Measurements from ENCODE around the gene YDJC.
A peak's percentile ranks its signal among the peaks of the same experiment; 100 is the strongest.
"Not testable (repeated sequence)": the region's sequence is repeated elsewhere in the genome, so short reads cannot be mapped to it uniquely, and the experiment has no call there.

YDJC gene, protein sequence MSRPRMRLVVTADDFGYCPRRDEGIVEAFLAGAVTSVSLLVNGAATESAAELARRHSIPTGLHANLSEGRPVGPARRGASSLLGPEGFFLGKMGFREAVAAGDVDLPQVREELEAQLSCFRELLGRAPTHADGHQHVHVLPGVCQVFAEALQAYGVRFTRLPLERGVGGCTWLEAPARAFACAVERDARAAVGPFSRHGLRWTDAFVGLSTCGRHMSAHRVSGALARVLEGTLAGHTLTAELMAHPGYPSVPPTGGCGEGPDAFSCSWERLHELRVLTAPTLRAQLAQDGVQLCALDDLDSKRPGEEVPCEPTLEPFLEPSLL

DNA sequence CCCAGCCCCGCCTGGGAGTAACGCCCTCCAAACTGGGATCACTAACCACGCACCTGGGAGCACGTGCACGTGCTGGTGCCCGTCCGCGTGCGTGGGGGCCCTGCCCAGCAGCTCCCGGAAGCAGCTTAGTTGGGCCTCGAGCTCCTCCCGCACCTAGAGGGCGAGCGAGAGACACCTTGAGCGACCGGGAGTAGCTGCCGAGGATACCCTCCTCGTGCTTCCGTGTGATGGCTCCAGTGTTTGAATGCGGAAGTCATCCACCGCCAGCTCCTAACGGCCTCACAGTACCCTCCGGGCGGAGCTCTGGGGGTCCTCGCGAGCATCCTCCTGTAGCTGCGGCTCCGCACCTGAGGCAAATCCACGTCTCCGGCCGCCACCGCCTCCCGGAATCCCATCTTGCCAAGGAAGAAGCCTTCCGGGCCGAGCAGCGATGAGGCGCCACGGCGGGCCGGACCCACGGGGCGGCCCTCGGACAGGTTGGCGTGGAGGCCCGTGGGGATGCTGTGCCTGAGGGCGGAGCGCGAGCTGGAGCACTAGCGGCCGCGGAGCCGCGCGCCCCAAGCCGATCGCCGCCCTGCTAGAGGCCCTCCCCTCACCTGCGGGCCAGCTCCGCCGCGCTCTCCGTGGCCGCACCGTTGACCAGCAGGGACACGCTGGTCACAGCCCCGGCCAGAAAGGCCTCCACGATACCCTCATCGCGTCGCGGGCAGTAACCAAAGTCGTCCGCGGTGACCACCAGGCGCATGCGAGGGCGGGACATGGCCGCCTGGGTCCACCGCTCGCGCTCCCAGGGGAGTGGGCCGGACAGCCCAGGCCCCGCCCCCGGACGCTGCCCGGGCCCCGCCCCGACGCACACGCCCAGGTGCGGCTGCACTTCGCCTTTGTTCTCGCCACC is at the start of gene YDJC:
TSS of gene YDJC (minus strand) at position 768 of the 895 bp plus-strand sequence. CDS start at position 760, 8 bp downstream.
- DNase-seq: peak; percentile 95

DNA sequence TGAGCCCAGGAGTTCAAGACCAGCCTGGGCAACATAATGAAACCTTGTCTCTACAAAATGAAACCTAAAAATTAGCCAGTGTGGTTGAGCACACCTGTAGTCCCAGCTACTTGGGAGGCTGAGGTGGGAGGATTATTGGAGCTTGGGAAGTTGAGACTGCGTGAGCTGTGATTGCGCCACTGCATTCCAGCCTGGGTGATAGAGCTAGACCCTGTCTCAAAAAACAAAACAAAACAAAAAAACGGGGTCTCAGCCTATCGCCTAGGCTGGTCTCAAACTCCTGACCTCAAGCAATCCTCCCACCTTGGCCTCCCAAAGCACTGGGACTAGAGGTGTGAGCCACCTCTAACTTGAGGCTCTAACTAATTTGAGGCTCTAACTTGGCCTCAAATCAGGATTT is 49.6 kb upstream of the YDJC start:
- DNase-seq: no peak

DNA sequence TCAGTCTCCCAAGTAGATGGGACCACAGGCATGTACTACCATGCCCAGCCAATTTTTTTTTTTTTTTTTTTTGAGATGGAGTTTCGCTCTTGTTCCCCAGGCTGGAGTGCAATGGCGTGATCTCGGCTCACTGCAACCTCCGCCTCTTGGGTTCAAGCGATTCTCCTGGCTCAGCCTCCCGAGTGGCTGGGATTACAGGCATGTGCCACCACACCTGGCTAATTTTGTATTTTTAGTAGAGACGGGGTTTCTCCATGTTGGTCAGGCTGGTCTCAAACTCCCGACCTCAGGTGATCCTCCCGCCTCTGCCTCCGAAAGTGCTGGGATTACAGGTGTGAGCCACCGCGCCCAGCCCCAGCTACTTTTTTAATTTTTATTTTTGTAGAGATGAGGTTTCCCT is 49.0 kb upstream of the YDJC start:
- DNase-seq: not testable (repeated sequence)

DNA sequence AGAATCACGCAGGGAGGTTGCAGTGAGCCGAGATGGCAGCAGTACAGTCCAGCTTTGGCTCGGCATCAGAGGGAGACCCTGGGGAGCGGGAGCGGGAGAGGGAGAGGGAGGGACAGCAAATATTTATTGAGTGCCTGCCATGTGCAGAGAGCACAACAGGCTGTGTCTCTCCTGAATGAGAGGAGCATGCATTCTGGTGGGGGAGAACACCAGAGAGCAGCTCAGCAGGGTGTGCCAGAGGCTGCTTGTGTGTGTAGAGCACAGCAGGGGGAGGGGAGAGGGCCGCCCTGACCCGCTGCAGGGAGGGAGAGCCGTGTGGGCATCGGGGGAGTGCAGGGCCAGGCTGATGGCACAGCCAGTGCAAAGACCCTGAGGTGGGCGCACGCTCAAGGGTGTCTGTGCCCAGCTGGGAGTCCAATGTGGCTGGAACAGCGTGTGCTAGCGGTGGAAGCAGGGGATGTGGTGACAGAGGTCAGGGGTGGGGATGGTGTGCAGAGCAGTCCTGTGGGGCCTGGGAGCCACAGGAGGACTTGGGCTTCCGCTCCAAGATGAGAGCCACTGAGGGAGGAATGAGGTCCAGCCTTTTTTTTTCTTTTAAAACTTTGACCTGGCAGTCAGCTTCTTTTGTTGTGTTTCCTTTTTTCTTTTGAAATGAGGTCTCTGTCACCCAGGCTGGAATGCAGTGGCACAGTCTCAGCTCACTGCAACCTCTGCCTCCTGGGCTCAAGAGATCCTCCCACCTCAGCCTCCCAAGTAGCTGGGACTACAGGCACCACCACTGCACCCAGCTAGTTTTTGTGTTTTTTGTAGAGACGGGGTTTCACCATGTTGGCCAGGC is 48.0 kb upstream of the YDJC start:
- no peak for DNase-seq

DNA sequence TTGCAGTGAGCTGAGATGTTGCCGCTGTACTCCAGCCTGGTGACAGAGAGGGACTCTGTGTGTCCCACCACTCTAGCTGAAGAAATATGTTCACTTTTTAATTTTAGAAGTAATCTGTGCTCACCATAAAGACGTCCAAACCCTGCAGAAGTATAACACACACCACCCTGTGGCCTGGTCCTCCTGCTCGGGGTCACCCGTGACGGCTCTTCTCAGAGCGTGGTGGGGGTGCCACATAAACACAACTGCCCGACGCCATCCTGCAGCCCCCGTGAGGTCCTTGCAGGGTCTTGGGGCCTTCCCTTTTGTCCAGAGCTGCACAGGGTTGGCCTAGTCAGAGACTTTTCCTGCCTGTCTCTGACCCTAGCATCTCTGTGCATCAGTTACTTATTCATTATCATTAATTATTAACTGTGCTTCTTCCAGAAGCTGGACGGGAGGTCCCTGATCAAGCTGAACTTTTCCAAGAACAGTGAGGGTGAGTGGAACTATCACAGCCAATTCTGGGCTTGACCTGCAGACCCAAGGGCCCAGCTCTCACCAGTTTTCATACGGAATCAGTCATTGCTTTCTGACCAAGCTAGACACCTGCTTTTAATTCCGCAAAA is 44.9 kb upstream of the YDJC start:
- DNase-seq: no peak

DNA sequence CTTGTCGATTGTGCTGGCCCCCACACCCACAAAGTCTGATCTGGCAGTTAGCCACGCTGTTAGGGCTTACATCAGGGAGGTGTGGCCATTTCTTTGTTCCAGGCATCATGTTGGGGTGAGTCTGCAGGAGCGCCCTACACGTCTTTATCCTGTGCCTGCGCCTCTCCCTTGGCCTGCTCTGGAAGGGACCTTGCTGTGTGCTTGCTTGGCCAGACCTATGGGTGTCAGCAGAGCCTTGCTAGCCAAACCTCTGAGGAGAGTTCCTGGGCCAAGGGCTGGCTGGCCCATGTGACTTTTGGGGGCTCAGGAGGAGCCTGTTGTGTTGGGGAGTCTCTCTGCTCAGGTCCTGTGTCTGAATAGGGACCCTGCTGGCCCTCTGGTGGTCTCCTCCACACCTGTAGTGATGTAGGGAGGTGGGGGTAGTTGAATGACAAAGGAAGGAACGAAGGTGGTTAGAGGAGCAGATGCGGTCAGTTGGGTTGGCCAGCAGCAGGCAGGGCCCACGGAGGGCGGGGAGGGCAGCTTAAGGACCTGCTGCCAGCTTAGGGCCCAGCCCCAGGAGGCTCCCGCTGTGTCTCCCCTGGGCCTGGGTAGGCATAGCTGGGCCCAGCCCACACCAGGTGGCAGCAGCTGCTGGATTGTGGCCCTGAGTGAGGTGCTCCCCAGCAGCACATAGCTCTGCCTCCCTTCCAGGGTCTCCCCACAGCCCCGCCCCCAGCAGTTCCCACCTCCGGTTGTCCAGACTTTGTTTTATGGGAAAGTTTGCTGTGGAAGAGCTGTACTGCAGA is 43.9 kb upstream of the YDJC start:
- no peak for DNase-seq

DNA sequence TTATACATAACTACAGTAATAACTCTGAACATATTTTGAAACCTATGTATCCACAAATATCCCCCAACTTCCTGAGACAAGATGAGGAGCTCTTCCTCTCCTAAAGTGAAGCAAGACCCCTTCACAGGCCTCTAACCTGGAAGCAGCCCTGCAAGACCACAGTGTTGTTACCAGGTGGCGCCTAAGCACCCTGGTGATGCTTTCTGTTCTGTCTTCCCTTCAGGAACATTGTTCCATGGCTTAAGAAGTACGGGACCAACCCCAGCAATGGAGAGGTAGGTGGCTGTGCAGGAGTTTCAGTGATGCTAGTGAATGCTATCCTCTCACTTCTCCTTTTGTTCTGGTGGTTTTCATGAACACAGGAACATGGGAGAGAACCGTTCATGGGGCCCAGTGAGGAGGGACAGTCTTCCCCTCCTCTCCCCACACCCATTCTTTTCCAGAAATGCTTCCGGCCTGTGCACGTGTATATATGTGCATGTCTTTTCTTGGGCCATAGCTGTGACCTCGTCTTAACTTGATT is 42.3 kb upstream of the YDJC start:
- no peak for DNase-seq

DNA sequence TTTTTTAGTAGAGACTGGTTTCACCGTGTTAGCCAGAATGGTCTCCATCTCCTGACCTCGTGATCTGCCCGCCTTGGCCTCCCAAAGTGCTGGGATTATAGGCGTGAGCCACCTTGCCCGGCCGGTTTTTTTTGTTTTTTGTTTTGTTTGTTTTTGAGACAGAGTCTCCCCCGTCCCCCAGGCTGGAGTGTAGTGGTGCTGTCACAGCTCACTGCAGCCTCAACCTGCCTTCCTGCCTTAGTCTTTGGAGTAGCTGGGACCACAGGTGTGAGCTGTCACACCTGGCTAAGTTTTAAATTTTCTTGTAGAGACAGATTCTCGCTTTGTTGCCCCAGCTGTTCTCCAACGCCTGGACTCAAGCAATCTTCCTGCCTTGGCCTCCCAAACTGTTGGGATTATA is 39.2 kb upstream of the YDJC start:
- DNase-seq: no peak

DNA sequence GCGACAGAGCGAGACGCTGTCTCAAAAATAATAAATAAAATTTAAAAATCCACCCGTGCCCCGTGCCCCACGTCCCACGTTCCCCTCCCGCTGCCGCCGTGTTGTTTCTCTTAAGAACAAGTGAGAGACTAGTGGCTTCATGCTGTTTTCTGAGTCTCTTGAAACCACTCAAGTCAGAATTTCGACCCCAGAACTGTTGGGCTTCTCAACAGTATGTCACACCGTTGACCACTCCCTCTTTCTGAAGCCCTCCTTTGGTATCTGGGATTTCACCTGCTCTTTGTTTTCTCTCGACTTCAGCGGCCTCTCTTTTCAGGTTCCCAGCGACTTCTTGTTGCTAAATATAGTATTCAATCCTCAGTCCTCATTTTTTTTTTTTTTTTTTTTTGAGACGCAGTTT is 37.0 kb upstream of the YDJC start:
- DNase-seq: no peak

DNA sequence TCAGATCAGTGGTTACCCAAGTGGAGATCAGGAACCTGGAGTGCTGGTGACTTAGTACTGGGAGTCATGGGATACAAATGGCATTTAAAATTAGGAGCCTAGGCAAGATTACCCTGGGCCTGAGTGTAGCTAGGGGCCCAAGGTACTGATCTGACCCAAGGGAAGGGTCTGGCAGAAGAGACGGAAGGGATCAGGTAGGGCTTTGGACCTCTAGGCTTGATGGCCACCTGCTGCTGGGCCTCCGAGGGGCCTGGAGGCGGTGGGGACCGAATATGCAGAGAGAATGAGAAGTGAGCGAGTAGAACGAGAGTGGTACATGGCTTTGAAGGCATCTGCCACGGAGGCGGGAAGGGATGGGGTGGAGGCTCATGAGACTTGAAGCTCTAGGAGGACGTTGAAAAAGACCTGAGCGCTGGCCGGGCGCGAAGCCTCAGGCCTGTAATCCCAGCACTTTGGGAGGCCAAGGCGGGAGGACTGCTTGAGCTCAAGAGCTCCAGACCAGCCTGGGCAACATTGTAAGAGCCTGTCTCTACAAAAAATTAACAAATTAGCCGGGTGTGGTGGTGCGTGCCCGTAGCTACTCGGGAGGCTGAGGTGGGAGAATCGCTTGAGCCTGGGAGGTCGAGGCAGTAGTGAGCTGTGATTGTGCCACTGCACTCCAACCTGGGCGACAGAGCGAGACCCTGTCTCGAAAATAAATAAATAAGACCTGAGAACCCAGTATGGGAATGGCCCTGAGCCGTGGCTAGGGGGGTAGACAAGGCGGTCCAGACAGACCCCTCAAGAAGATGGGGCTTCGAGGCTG is 35.4 kb upstream of the YDJC start:
- no peak for DNase-seq

DNA sequence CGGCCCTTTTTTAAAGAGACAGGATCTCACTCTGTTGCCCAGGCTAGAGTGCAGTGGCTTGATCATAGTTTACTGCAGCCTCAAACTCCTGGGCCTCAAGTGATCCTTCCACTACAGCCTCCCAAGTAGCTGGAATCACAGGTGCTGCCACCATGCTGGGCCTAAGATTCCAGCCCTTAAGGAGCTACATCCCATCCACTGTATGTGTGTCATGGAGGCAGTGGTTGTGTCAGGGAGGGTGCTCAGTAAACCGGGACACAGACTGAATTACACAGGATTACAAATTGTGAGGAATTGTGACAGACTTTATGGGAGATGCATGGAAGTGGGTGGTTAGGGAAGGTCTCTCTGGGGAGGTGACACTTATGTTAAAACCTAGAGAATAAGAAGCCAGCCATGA is 33.9 kb upstream of the YDJC start:
- DNase-seq: no peak

DNA sequence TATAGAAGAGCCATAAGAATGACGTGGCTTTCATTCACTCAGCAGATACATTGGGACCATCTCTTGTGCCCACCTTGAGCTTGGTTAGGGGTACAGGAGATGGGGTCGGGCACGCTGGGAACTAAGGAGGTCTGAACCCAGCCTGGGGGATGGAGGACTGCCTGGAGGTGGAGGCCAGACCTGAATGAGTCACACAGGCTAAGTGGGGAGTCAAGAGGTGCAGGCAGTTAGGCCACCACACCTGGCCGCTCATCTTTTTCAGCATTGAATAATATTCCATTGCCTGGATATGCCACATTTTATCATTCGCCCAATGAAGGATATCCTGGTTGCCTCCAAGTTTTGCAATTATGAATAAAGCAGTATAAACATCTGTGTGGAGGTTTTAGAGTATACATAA is 32.2 kb upstream of the YDJC start:
- DNase-seq: no peak

DNA sequence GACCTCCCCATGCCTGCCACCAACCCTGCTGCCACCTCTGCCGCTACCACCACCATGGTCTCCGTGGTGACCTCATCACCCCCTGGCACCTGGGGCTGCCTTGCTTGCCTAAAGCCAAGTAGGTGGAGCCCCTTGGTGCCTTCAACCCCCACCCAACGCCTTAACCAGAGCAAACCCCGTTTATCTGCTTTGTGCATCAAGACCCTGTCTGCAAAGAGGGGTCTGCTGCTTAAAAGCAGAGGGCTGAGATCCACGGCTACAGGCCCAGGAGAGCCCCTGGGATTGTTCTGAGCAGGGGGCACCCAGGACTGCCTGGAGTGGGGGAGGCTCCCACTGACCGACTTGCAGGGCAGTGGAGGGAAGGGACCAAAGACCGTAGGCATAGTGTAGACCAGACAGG is 31.1 kb upstream of the YDJC start:
- no peak for DNase-seq

DNA sequence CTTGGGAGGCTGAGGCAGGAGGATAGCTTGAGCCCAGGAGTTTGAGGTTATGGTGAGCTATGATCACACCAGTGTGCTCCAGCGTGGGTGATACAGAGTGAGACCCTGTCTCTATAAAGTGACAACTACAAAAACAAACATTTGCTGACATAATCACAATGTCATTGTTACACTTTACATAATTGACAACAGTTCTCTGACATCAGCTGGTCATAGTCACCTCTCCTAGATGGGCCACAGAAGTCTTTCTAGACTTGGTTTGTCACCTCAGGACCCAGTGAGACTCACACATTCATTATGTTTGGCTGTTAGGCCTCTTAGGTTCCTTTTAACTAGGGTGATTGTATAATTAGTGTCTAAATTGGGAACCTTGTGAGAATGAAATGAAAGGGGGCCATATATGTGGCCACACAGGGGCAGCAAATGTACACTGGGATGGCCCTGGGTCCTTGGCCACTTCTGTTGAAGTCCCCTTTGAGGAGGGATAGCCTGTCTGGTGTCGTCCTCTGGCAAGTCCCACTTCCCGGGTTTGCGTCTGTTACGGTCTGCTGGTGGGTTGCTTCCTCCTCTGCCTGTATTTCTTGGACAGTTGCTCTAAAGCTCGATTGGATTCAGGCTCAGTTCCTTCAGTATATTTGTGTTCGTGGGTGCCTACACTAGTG is 30.2 kb upstream of the YDJC start:
- DNase-seq: no peak

DNA sequence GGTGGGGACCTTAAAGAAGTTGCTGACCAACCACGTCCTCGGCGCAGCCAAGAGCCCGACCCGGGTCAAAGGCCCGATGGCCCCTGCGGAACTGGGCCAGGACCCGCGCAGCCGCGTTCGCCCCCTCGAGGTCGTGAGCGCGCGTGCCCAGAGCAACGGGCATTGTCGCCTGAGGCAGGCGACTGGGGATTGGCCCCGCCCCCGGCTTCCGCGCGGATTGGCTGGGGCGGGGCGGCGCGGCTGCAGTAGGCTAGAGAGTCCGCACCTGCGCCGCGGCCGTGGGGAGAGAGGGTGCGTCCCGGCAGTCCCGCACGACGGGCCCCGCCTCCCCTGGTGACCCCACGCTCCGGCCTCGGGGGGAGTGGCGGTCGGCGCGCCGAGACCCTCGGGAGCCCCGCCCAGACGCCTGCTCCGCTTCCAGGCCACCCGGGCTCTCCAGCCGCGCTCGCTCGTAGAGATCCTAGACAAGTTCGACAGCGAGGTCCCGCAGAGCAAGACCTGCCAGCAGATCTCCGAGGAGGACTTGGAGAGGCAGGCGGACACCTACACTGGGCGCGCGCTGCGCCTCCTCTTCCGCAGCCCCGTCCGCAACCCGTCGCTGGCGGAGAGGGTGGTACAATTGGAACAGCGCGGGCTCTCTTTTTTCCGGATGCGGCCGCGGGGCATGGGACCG is 27.7 kb upstream of the YDJC start:
- peak; percentile 85 for DNase-seq

DNA sequence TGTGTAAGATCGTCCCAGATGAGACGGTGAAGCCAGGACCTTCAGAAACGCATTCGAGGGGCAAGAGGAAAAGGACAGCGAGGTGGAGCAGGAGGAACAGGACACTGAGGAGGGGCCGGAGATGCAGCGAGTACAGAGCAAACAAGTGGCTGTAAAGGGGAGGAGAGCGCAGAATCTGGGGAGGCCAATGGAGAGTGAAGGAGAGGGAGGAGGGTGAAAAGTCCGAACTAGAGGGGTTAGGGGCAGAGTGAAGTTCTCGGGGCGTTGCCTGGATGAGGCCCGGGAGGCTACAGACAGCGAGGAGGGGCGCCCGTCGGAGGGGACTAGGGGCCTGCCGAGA is 27.2 kb upstream of the YDJC start:
- DNase-seq: no peak

DNA sequence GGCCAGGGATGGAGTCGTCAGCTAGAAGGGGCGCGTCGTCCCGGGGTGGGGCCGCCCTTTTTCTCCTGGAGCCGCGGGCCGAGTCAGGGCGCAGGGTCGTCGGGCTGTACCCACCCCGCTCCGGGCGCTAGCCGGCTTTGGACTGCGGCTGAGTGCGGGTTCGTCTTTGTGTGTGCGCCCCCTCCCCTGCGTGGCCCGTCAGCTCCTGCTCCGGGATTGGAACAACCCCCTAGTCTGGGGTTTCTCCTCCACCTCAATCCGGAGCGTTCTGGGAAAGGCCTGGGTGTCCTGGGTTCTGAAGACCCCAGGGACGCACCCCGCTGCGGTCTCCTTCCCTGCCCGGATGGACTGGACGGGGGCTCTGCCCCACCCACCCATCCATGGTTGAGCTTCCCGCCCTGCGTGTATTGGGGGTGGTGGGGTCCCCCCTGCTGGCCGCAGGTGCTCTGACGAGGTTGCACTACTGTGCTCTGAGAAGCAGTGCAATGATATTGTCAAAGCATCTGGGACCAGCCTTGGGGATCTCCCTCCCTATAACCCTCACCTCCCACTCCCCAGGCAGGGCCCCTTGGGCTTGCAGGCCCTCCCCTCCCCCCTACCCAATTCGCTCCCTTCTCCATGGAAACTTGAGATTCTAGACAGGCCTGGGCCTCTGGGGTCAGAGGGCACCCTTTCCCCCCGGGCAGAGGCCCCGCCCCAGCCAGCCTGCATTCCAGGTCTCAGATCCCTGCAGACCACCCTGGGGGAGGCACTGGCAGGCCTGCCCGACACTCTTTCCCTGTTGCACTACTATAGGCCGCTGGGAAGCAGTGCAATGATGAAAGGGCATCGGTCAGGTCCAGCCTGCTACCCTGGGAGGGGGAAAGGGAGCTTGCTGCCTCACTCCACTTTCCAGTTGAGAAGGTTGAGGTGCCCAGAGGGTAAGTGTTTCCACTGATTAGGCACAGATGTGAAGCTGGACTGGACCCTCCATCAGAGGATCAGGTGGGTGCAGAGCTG is 23.0 kb upstream of the YDJC start:
- no peak for DNase-seq

DNA sequence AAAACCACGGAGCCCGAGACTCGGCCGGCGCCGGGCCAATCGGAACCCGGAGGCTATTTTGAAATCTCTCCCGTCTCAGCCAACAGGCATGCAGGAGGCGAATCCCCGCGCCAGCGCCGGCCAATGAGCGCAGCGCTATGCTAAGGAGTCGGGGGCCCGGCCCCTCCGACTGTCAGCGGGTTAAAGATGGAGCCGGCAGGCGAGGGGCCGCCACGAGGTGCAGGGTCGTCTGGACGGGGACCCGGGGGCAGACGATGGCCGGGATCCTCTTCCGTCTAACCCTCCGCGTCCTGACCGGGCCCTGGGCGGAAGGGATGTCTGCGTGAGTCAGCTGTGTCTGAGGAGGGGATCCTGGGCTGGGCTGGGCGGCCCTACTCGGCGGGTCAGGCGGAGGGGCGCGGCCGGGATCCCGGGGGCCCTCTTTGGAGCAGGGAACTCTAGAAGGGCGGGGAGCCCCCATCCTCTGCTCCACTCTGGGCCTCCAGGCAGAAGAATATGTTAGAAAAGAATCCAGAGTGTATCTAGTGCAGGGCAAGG is 22.3 kb upstream of the YDJC start:
- peak; percentile 96 for DNase-seq
